Thymus (tissue), 14 donors: ENCODE results near the gene SLC5A9. TPM values are rescaled to one million over a fixed set of nuclear protein-coding genes. Genes with fewer than 3 reads are reported as not detected.
A peak's percentile ranks its signal among the peaks of the same experiment; 100 is the strongest.

Experiments used
- DNase-seq, 9 donors: peaks; one replicate each; pipeline ENCODE4 v3.0.0-alpha.2; 2013; ENCODE audit warnings: low spot score in 9 of 9, low read depth in 6 of 9, missing footprints in 1 of 9
- H3K27ac ChIP-seq, 2 donors: one replicate each; pipeline ENCODE4 v1.5.1; 2013; ENCODE audit warnings: control low read depth in 1 of 2, low read depth in 1 of 2, low read length in 1 of 2, mild to moderate bottlenecking in 1 of 2, moderate library complexity in 1 of 2
- H3K27me3 ChIP-seq, 2 donors: one replicate each; pipeline ENCODE4 v1.5.1; 2013; ENCODE audit warnings: low read length in 1 of 2; ENCODE audit not compliant: control insufficient read depth in 2 of 2, insufficient read depth in 1 of 2
- H3K36me3 ChIP-seq, 2 donors: one replicate each; pipeline ENCODE4 v1.5.1; 2013; ENCODE audit warnings: low read length in 1 of 2, mild to moderate bottlenecking in 1 of 2, moderate library complexity in 1 of 2; ENCODE audit not compliant: control insufficient read depth in 2 of 2, insufficient read depth in 2 of 2
- H3K4me1 ChIP-seq, 2 donors: one replicate each; pipeline ENCODE4 v1.5.1; 2013; ENCODE audit warnings: low read length in 2 of 2; ENCODE audit not compliant: control insufficient read depth in 2 of 2, insufficient read depth in 2 of 2
- H3K4me3 ChIP-seq, 2 donors: one replicate each; pipeline ENCODE4 v1.5.1; 2013; ENCODE audit warnings: low read length in 2 of 2, control low read depth in 1 of 2, mild to moderate bottlenecking in 1 of 2
- H3K9me3 ChIP-seq, 2 donors: one replicate each; pipeline ENCODE4 v1.5.1; 2013; ENCODE audit warnings: low read length in 1 of 2, mild to moderate bottlenecking in 1 of 2; ENCODE audit not compliant: control insufficient read depth in 2 of 2, insufficient read depth in 1 of 2
- WGBS: extraction: QIAGEN DNeasy Blood & Tissue Kit; methylation state at CpG from one replicate; pipeline ENCODE4 v1.1.7; 2013; 5-methylcytosine and 5-hydroxymethylcytosine counted together
- long read RNA-seq, 10 donors: transcript quantifications; one replicate each; lab custom pipeline, GENCODE V29; 2026
- polyA plus RNA-seq: library from polyadenylated mRNA; stranded (reverse); fragments of 200-250 nt; gene quantifications from one replicate; pipeline ENCODE4 v1.2.3, GENCODE V29; 2013
- total RNA-seq: library from RNA; stranded (reverse); fragments of 120-200 nt; gene quantifications from one replicate; pipeline ENCODE4 v1.2.4, GENCODE V29; 2013
- donor health status: healthy.

The SLC5A9 gene
- total RNA-seq, result 0.05 TPM
- polyA plus RNA-seq, result 0.78 TPM
- long read RNA-seq, donor 1, result 0 reads
- long read RNA-seq, donor 2, result 0 reads
- long read RNA-seq, donor 3, result 0 reads
- long read RNA-seq, donor 4, result 0 reads
- long read RNA-seq, donor 5, partial matches to known transcripts, result 0 of 2 reads
- long read RNA-seq, donor 5, other reads (novel, unspliced or antisense), result 0 of 2 reads
- long read RNA-seq, donor 6, result 0 reads
- long read RNA-seq, donor 7, result 0 reads
- long read RNA-seq, donor 8, result 0 reads
- long read RNA-seq, donor 9, result 0 reads
- long read RNA-seq, donor 10, result 0 reads

GRCh38 chr1:48222501-48223242 lies at the start of gene SLC5A9:
SLC5A9 (plus strand) TSS chr1:48222716; CDS start chr1:48222737, 21 bp downstream.
- 90% methylated on average over 8 of the region's 8 CpGs for WGBS
- Histone ChIP-seq H3K27ac (no peak within 1 kb of the TSS), H3K4me3 (no peak within 1 kb of the TSS), H3K36me3 (no peaks in the 10 kb centered on the region), H3K27me3 (no peaks in the 10 kb centered on the region), H3K9me3 (no peaks in the 10 kb centered on the region), H3K4me1 (peaks cover 0 to 9% of the 10 kb centered on the region in 2 donors)
- no peak for DNase-seq

DNA sequence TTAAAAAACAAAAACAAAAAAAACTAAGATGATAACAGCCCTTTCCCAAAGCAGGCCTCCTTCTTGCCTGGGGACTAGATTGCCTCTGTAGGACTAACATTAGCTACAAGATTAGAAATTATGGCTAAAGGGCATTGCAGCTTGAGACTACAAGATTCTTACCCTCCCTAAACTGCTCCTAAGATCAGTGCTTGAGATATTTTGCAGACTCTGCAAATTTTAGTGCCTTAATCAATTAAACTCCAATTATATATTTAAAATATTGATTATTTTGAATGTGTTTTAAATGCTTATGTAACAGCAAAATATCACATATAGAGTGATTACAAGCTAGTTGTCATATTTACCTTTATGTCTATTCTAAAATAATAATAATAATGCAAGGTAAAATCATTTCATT lies 47.4 kb upstream of the SLC5A9 start:
- DNase-seq, result no peak
- Histone ChIP-seq H3K36me3 (no peaks in the 10 kb centered on the region), H3K27ac (no peak overlapping the region), H3K9me3 (no peaks in the 10 kb centered on the region), H3K4me3 (no peak overlapping the region), H3K4me1 (no peaks in the 10 kb centered on the region), H3K27me3 (no peaks in the 10 kb centered on the region)

DNA sequence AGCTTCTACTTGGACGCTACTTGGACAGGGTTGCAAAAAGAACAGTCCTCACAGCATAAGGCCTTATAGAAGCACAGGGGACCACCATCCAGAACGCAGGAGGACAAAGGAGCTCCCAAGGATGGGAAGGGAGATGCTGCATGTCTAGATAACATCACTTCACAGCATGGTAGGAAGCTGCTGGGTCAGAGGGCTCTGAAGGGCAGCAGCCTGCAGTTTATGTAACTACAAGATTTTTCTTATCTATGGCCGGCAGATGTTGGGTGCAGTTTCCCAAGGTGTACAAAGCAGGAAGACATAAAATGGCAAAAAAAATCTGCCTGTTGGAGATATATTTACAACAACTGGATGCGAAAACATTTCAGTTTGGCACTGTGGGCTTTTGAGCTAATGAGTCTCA lies 45.3 kb upstream of the SLC5A9 start:
- Histone ChIP-seq H3K27ac (no peak overlapping the region), H3K9me3 (no peaks in the 10 kb centered on the region), H3K4me1 (no peaks in the 10 kb centered on the region), H3K4me3 (no peak overlapping the region), H3K27me3 (no peaks in the 10 kb centered on the region), H3K36me3 (no peaks in the 10 kb centered on the region)
- WGBS, result 40% methylated on average over 4 of the region's 4 CpGs
- no peak for DNase-seq

DNA sequence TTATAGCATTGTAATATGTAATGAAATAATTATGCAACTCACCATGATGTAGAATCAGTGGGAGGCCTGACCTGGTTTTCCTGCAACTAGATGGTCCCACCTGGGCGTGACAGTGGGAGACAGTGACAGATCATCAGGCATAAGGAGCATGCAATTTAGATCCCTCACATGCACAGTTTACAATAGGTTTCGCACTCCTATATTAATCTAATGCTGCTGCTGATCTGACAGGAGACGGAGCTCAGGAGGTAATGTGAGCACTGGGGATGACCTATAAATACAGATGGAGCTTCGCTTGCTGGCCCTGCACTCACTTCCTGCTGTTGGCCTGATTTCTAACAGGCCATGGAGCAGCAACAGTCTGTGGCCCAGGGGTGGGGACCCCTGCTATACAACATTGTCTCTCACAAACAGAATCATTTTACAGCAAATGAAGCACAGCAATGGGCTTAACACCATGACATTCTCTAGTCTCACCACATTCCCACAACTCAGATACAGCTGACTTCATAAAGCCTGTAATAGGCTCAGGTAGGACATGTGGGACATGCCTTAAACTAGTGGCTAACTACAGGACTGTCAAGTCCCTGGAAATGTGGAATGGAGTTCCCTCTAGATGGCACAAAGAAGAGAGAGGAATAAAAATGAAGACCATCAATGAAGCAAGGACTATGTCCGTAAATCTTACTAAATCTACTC lies 40.7 kb upstream of the SLC5A9 start:
- no peak for DNase-seq
- Histone ChIP-seq H3K9me3 (no peaks in the 10 kb centered on the region), H3K27ac (no peak overlapping the region), H3K27me3 (no peaks in the 10 kb centered on the region), H3K4me1 (no peaks in the 10 kb centered on the region), H3K36me3 (no peaks in the 10 kb centered on the region), H3K4me3 (no peak overlapping the region)
- 95% methylated on average over 5 of the region's 5 CpGs for WGBS

GRCh38 chr1:48182439-48182838 lies 40.1 kb upstream of the SLC5A9 start:
- 91% methylated on average over 2 of the region's 2 CpGs for WGBS
- no peaks in the 10 kb centered on the region for H3K9me3 ChIP-seq
- no peak overlapping the region for H3K27ac ChIP-seq
- no peaks in the 10 kb centered on the region for H3K36me3 ChIP-seq
- DNase-seq, result peak in 1 of 9 donors; percentile 16
- H3K4me1 ChIP-seq, result no peaks in the 10 kb centered on the region
- H3K27me3 ChIP-seq, result no peaks in the 10 kb centered on the region
- no peak overlapping the region for H3K4me3 ChIP-seq

- Histone ChIP-seq H3K4me1 (no peaks in the 10 kb centered on the region), H3K4me3 (no peak overlapping the region), H3K27ac (no peak overlapping the region), H3K36me3 (no peaks in the 10 kb centered on the region), H3K9me3 (peaks cover 0 to 3% of the 10 kb centered on the region in 2 donors), H3K27me3 (no peaks in the 10 kb centered on the region)
- WGBS, result 71% methylated on average over 3 of the region's 3 CpGs
- no peak for DNase-seq
Observed at GRCh38 chr1:48186306-48186839, 36.1 kb upstream of the SLC5A9 start.

DNA sequence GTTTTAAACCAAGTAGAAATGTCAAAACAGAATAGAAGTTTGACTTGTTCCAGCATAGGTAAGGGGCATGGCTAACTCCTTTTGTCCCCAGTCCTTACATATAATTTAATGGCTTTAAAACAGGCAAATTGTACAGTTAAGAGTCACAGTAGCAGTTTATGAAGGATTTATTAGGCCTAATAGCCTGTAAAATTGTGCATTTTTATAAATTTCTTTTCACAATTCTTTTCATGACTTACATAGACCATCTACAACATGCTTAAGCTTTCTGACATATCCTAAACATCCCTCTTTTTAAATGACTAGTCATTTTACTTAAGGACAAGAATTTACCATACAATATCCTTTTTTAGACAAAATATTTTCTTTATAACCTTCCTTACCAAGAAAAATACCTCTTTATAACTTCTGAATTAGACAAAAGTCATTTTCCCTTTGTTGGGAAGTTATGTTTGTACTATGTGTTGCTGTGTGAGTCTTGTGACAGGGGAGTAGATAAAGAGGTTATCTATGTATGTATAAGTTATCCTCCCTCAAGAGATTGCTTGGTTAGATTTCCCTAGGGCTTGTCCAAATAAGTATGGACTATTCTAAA lies 34.5 kb upstream of the SLC5A9 start:
- no peaks in the 10 kb centered on the region for H3K36me3 ChIP-seq
- no peak overlapping the region for H3K27ac ChIP-seq
- no peak for DNase-seq
- no peaks in the 10 kb centered on the region for H3K27me3 ChIP-seq
- H3K9me3 ChIP-seq, result peaks cover 0 to 3% of the 10 kb centered on the region in 2 donors
- no peaks in the 10 kb centered on the region for H3K4me1 ChIP-seq
- no peak overlapping the region for H3K4me3 ChIP-seq

DNA sequence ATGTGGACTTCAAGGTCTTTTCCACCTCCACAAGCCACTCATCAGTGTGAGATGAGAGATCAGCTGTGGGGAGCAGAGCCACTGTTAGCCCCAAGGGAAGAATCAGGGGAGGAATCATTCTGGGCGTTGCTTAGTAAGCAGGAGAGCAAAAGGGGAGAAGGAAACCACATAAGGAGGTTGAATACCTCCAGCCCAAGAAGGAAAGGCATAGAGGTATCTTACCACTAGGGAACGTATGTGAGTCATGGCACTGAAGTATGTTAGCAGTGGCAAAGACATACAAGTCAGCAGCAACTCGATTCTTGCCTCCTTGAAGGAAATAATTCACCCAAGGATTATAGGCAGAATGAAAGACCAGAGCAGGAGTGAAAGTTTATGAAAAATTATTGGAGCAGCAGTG lies 31.6 kb upstream of the SLC5A9 start:
- H3K9me3 ChIP-seq, result peaks cover 0 to 3% of the 10 kb centered on the region in 2 donors
- 85% methylated on average over 3 of the region's 3 CpGs for WGBS

DNA sequence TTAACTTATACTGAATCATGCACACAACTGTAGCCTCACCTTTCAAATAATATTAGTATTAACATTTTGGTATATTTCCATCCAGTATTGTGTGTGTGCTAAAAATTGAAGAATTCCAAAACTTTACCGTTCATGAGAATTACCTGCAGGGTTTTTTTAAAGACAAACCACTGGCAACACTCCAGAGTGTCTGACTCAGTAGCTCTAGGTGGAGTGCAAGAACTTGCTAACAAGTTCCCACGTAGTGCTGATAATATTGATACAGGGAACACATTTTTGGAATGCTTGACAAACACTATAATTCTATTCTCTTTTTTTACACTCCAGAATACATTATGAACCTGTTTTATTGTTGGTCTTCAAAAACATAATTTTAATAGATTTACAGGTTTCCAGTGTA lies 27.7 kb upstream of the SLC5A9 start:
- Histone ChIP-seq H3K4me1 (no peaks in the 10 kb centered on the region), H3K27me3 (no peaks in the 10 kb centered on the region), H3K36me3 (no peaks in the 10 kb centered on the region), H3K4me3 (no peak overlapping the region), H3K9me3 (no peaks in the 10 kb centered on the region), H3K27ac (no peak overlapping the region)
- WGBS, result 91% methylated on average over 2 of the region's 2 CpGs
- DNase-seq, result no peak

More for the DNA sequence above, 31.6 kb upstream of the SLC5A9 start:
- Histone ChIP-seq H3K27me3 (no peaks in the 10 kb centered on the region), H3K27ac (no peak overlapping the region), H3K4me1 (no peaks in the 10 kb centered on the region), H3K36me3 (no peaks in the 10 kb centered on the region), H3K4me3 (no peak overlapping the region)
- no peak for DNase-seq
